T-helper 2 cell treated with Interferon-gamma antibody and Interleukin-4, amounts not matched to agents 5 μg/mL and 100 μg/mL, for 36 hours (primary cell): ENCODE data around the gene CCSER2.
"Not testable (repeated sequence)": the region's sequence is repeated elsewhere in the genome, so short reads cannot be mapped to it uniquely, and the experiment has no call there.

Experiments used
- DNase-seq: peaks from one replicate; pipeline ENCODE4 v3.0.0; 2021; ENCODE audit warnings: low spot score
- H3K27ac Mint-ChIP-seq: one replicate; pipeline ENCODE4 v1.8.0; 2021; ENCODE audit warnings: mild to moderate bottlenecking, mixed read lengths
- H3K27me3 Mint-ChIP-seq: one replicate; pipeline ENCODE4 v1.8.0; 2021; ENCODE audit warnings: low read depth, mixed read lengths
- H3K36me3 Mint-ChIP-seq: one replicate; pipeline ENCODE4 v1.8.0; 2021; ENCODE audit warnings: low read depth, mixed read lengths
- H3K4me1 Mint-ChIP-seq: one replicate; pipeline ENCODE4 v1.8.0; 2021; ENCODE audit warnings: low read depth, mixed read lengths
- H3K4me3 Mint-ChIP-seq: one replicate; pipeline ENCODE4 v1.8.0; 2022; ENCODE audit warnings: mild to moderate bottlenecking, moderate library complexity, mixed read lengths
- H3K9me3 Mint-ChIP-seq: one replicate; pipeline ENCODE4 v1.8.0; 2021; ENCODE audit warnings: mixed read lengths

CCSER2 gene

GRCh38 chr10:84478679-84479078, 150.3 kb downstream of the CCSER2 start:
- H3K4me1 Mint-ChIP-seq = peaks cover 8% of the 10 kb centered on the region
- no peaks in the 10 kb centered on the region for H3K9me3 Mint-ChIP-seq
- H3K36me3 Mint-ChIP-seq = peaks cover 28% of the 10 kb centered on the region
- no peak overlapping the region for H3K27ac Mint-ChIP-seq
- H3K4me3 Mint-ChIP-seq = no peak overlapping the region
- no peaks in the 10 kb centered on the region for H3K27me3 Mint-ChIP-seq
- no peak for DNase-seq

GRCh38 chr10:84484541-84484940, 156.2 kb downstream of the CCSER2 start:
- H3K4me1 Mint-ChIP-seq = peaks cover 2% of the 10 kb centered on the region
- no peak overlapping the region for H3K27ac Mint-ChIP-seq
- H3K36me3 Mint-ChIP-seq = peaks cover 37% of the 10 kb centered on the region
- DNase-seq = no peak
- no peaks in the 10 kb centered on the region for H3K27me3 Mint-ChIP-seq
- H3K9me3 Mint-ChIP-seq = peaks cover 10% of the 10 kb centered on the region
- no peak overlapping the region for H3K4me3 Mint-ChIP-seq

DNA sequence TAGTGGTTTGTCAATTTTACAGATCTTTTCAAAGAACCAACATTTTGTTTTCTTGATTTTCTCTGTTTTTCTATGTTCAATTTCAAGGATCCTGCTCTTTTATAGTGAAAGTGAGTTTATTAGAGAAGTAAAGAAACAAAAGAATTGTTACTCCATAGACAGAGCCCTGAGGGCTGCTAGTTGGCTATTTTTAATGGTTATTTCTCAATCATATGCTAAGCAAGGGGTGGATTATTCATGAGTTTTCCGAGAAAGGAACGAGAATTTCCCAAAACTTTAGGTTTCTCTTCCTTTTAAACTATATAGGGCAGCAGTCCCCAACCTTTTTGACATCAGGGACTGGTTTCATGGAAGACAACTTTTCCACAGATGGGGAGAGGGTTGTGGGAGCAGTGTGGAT, 165.0 kb downstream of the CCSER2 start:
- no peaks in the 10 kb centered on the region for H3K27me3 Mint-ChIP-seq
- no peak overlapping the region for H3K4me3 Mint-ChIP-seq
- H3K36me3 Mint-ChIP-seq = peaks cover 15% of the 10 kb centered on the region
- no peaks in the 10 kb centered on the region for H3K9me3 Mint-ChIP-seq
- H3K27ac Mint-ChIP-seq = no peak overlapping the region
- DNase-seq = no peak
- peaks cover 7% of the 10 kb centered on the region for H3K4me1 Mint-ChIP-seq

DNA sequence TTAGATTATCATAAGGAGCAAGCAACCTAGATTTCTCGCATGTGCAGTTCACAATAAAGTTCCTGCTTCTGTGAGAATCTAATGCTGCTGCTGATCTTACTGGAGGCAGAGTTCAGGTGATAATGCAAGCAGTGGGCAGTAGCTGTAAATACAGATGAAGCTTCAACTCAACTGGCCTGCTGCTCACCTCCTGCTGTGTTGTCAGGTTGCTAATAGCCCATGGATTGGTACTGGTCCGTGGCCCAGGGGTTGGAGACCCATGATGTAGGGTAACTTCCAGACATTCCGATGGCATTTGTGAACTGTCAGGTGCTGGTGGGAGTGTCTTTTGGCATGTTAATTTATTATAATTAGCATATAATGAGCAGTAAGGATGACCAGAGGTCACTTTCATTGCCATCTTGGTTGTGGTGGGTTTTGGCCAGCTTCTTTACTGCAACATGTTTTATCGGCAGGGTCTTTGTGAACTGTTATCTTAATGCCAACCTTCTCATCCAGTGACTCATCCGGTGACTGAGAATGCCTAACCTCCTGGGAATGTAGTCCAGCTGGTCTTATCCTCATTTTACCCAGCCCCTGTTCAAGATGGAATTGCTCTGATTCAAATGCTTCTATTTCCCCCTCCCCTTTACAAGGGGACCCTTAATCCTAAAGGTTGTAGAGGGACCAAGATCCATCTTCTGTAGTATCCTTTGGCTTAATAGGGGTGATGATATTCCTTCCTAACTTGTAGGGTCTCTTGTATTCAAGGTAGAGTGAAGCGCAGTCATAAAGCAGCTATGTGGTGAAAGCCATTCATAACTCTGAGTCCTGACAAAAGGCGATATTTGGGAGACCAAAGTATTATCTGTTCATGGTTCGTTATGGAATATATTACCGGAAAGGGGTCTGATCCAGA, 165.8 kb downstream of the CCSER2 start:
- H3K27ac Mint-ChIP-seq = no peak overlapping the region
- no peak overlapping the region for H3K4me3 Mint-ChIP-seq
- peaks cover 13% of the 10 kb centered on the region for H3K36me3 Mint-ChIP-seq

DNA sequence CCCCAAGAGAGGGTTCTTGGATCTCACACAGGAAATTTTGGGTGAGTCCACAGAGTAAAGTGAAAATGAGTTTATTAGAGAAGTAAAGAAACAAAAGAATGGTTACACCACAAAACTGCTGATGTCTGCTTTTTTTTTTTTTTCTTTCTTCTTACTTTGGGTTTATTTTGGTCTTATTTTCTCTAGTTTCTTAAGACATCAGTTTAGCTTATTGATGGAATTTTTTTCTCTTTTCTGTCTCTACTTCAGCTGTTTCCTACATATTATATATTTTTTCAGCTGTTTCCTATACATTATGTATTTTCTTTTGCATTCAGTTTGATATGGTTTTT, 166.4 kb downstream of the CCSER2 start:
- no peaks in the 10 kb centered on the region for H3K27me3 Mint-ChIP-seq
- H3K27ac Mint-ChIP-seq = no peak overlapping the region
- no peak for DNase-seq
- peaks cover 13% of the 10 kb centered on the region for H3K36me3 Mint-ChIP-seq
- H3K9me3 Mint-ChIP-seq = no peaks in the 10 kb centered on the region
- H3K4me3 Mint-ChIP-seq = no peak overlapping the region
- peaks cover 7% of the 10 kb centered on the region for H3K4me1 Mint-ChIP-seq

More for the DNA sequence above, 165.8 kb downstream of the CCSER2 start:
- peaks cover 7% of the 10 kb centered on the region for H3K4me1 Mint-ChIP-seq
- no peaks in the 10 kb centered on the region for H3K27me3 Mint-ChIP-seq
- no peaks in the 10 kb centered on the region for H3K9me3 Mint-ChIP-seq
- DNase-seq = no peak

GRCh38 chr10:84497978-84498377, 169.6 kb downstream of the CCSER2 start:
- Mint-ChIP-seq H3K27me3 (no peaks in the 10 kb centered on the region), H3K36me3 (no peaks in the 10 kb centered on the region), H3K9me3 (no peaks in the 10 kb centered on the region), H3K4me3 (no peak overlapping the region), H3K4me1 (peaks cover 7% of the 10 kb centered on the region), H3K27ac (no peak overlapping the region)
- DNase-seq = no peak

GRCh38 chr10:84499039-84499438, 170.7 kb downstream of the CCSER2 start:
- H3K4me1 Mint-ChIP-seq, DNase-seq, H3K36me3 Mint-ChIP-seq, H3K9me3 Mint-ChIP-seq, H3K27me3 Mint-ChIP-seq, H3K27ac Mint-ChIP-seq, H3K4me3 Mint-ChIP-seq: not testable (repeated sequence)

- H3K36me3 Mint-ChIP-seq = no peaks in the 10 kb centered on the region
- no peaks in the 10 kb centered on the region for H3K27me3 Mint-ChIP-seq
- no peak for DNase-seq
- no peak overlapping the region for H3K27ac Mint-ChIP-seq
- H3K4me1 Mint-ChIP-seq = peaks cover 4% of the 10 kb centered on the region
- H3K9me3 Mint-ChIP-seq = no peaks in the 10 kb centered on the region
- no peak overlapping the region for H3K4me3 Mint-ChIP-seq
Observed at GRCh38 chr10:84499846-84500245, 171.5 kb downstream of the CCSER2 start.

- no peaks in the 10 kb centered on the region for H3K4me1 Mint-ChIP-seq
- H3K4me3 Mint-ChIP-seq = no peak overlapping the region
- DNase-seq = no peak
Observed at GRCh38 chr10:84510121-84510520, 181.7 kb downstream of the CCSER2 start.

DNA sequence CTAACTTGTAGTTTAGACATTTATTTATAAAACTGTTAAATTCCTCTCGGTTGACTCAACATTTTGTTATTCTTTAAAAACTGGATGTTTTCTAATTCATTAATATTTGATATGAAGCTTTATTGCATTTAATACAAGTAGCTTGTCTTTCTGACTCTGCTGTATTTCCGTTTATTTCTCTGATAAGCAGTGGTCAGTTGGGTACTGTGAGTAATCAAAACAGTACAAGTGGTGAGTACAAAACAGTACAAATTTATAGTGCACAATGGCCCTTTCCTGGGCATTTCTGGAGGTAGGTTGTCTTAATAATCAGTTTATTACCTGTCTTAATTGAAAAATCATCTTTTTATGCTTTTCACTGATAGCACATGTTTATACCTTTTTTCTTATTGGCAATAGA, 182.7 kb downstream of the CCSER2 start:
- H3K4me1 Mint-ChIP-seq = no peaks in the 10 kb centered on the region
- H3K9me3 Mint-ChIP-seq = no peaks in the 10 kb centered on the region
- peaks cover 20% of the 10 kb centered on the region for H3K36me3 Mint-ChIP-seq
- H3K4me3 Mint-ChIP-seq = no peak overlapping the region
- H3K27ac Mint-ChIP-seq = no peak overlapping the region
- no peak for DNase-seq
- no peaks in the 10 kb centered on the region for H3K27me3 Mint-ChIP-seq

More at GRCh38 chr10:84510121-84510520, 181.7 kb downstream of the CCSER2 start:
- H3K36me3 Mint-ChIP-seq = peaks cover 17% of the 10 kb centered on the region
- no peaks in the 10 kb centered on the region for H3K9me3 Mint-ChIP-seq
- no peak overlapping the region for H3K27ac Mint-ChIP-seq
- no peaks in the 10 kb centered on the region for H3K27me3 Mint-ChIP-seq

- H3K9me3 Mint-ChIP-seq = no peaks in the 10 kb centered on the region
- no peak for DNase-seq
- H3K27me3 Mint-ChIP-seq = no peaks in the 10 kb centered on the region
- peaks cover 21% of the 10 kb centered on the region for H3K36me3 Mint-ChIP-seq
- no peak overlapping the region for H3K4me3 Mint-ChIP-seq
- H3K27ac Mint-ChIP-seq = no peak overlapping the region
- no peaks in the 10 kb centered on the region for H3K4me1 Mint-ChIP-seq
Observed at GRCh38 chr10:84511709-84512285, 183.4 kb downstream of the CCSER2 start.

DNA sequence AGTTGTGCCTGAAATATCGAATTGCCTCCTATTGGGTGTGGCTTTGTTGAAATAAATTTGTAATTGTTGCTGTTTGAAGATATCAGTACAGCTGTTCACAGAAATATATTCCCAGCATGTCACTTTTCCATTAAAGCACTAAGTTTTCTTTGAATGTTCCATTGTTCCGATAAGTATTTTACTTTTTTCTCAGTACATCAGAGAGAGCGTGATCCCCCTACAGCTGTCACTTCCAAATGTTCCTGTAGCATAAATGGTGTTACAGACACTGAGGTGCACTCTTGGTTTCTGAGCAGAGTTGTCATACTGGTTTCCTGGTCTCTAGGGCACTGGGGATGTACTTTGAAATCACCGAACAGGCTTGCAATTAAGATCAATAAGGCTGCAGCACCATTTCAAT, 189.2 kb downstream of the CCSER2 start:
- Mint-ChIP-seq H3K9me3 (no peaks in the 10 kb centered on the region), H3K27ac (no peak overlapping the region), H3K27me3 (no peaks in the 10 kb centered on the region), H3K4me1 (no peaks in the 10 kb centered on the region), H3K36me3 (peaks cover 23% of the 10 kb centered on the region), H3K4me3 (no peak overlapping the region)
- DNase-seq = no peak

DNA sequence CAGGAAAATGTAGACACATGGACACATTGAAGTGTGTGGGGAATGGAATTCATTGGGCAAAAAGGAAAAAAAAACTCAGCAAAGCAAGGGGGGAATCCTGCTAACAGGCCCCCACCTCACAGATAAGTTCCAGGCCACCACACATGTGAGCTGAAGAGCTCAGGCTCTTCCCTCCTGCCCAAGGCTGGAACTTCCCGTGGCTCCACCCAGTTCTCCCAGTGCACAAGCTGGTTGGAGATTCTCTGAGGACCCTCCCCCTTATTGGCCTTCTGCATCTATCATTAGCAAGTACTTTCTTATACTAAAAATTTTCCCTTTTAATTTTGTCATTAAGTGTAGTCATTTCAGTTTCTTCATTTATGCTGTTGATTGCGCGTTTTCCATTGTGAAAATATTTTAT, 190.8 kb downstream of the CCSER2 start:
- no peaks in the 10 kb centered on the region for H3K27me3 Mint-ChIP-seq
- H3K4me1 Mint-ChIP-seq = no peaks in the 10 kb centered on the region
- H3K27ac Mint-ChIP-seq = no peak overlapping the region
- peaks cover 12% of the 10 kb centered on the region for H3K36me3 Mint-ChIP-seq
- H3K4me3 Mint-ChIP-seq = no peak overlapping the region
- no peak for DNase-seq
- H3K9me3 Mint-ChIP-seq = no peaks in the 10 kb centered on the region

GRCh38 chr10:84521013-84521412, 192.6 kb downstream of the CCSER2 start:
- peaks cover 4% of the 10 kb centered on the region for H3K36me3 Mint-ChIP-seq
- DNase-seq = no peak
- H3K4me3 Mint-ChIP-seq = no peak overlapping the region
- no peaks in the 10 kb centered on the region for H3K4me1 Mint-ChIP-seq
- no peaks in the 10 kb centered on the region for H3K27me3 Mint-ChIP-seq
- peaks cover 13% of the 10 kb centered on the region for H3K9me3 Mint-ChIP-seq
- H3K27ac Mint-ChIP-seq = no peak overlapping the region
